NCI-H1930 (cell line): ENCODE measurements around the gene UTY.

Experiments used
- DNase-seq, 2 experiments: peaks; one replicate each; lab custom pipeline; 2025; lab: John Stamatoyannopoulos, UW

The UTY gene

GRCh38 chrY:13415556-13415955 lies 64.3 kb downstream of the UTY start:
- DNase-seq: no peak

GRCh38 chrY:13398876-13399275 lies 81.0 kb downstream of the UTY start:
- no peak for DNase-seq

GRCh38 chrY:13381110-13381683 lies 98.6 kb downstream of the UTY start:
- no peak for DNase-seq

GRCh38 chrY:13370868-13371800 lies 108.7 kb downstream of the UTY start:
- no peak for DNase-seq

- DNase-seq: no peak
These were observed 109.6 kb downstream of the UTY start for GRCh38 chrY:13370245-13370644.

GRCh38 chrY:13368513-13368845 lies 111.4 kb downstream of the UTY start:
- DNase-seq: no peak

GRCh38 chrY:13363641-13364040 lies 116.2 kb downstream of the UTY start:
- no peak for DNase-seq

- DNase-seq: no peak
These were observed 117.2 kb downstream of the UTY start for GRCh38 chrY:13362662-13363061.

- DNase-seq: no peak
These were observed 117.9 kb downstream of the UTY start for GRCh38 chrY:13361656-13362636.

- no peak for DNase-seq
These were observed 128.4 kb downstream of the UTY start for GRCh38 chrY:13351443-13351842.

GRCh38 chrY:13347106-13347505 lies 132.7 kb downstream of the UTY start:
- no peak for DNase-seq

GRCh38 chrY:13345549-13345948 lies 134.3 kb downstream of the UTY start:
- DNase-seq: no peak

- no peak for DNase-seq
These were observed 136.4 kb downstream of the UTY start for GRCh38 chrY:13343307-13343946.

GRCh38 chrY:13339939-13340338 lies 139.9 kb downstream of the UTY start:
- DNase-seq: no peak

GRCh38 chrY:13339381-13339780 lies 140.5 kb downstream of the UTY start:
- no peak for DNase-seq

- no peak for DNase-seq
These were observed 141.1 kb downstream of the UTY start for GRCh38 chrY:13338711-13339110.

GRCh38 chrY:13337934-13338333 lies 141.9 kb downstream of the UTY start:
- DNase-seq: no peak

GRCh38 chrY:13333791-13334190 lies 146.0 kb downstream of the UTY start:
- DNase-seq: no peak

GRCh38 chrY:13330651-13331050 lies 149.2 kb downstream of the UTY start:
- no peak for DNase-seq

- DNase-seq: no peak
These were observed 166.9 kb downstream of the UTY start for GRCh38 chrY:13312966-13313365.

- DNase-seq: no peak
These were observed 171.9 kb downstream of the UTY start for GRCh38 chrY:13307959-13308358.

GRCh38 chrY:13300795-13301194 lies 179.0 kb downstream of the UTY start:
- DNase-seq: no peak
